H1 (cell line): ENCODE results near the gene ETF1. TPM values are rescaled to one million over a fixed set of nuclear protein-coding genes. Genes with fewer than 3 reads are reported as not detected.

ENCODE experiments used
- ASH2L ChIP-seq: fragments of 200-600, 300-600 bp; sonication (generic); IDR thresholded peaks from one replicate; pipeline ENCODE4 v1.7.1; 2017; ENCODE audit warnings: low read length
- BCL11A ChIP-seq, 2 experiments: IDR thresholded peaks; one replicate each; pipeline ENCODE4 v1.6.1; 2011; ENCODE audit warnings: low read depth in 2 of 2, low read length in 2 of 2, mild to moderate bottlenecking in 2 of 2
- CEBPB ChIP-seq: IDR thresholded peaks from 2 replicates; pipeline ENCODE4 v1.6.1; 2012; ENCODE audit warnings: low read depth, low read length
- CHD1 ChIP-seq: IDR thresholded peaks from 2 replicates; pipeline ENCODE4 v1.6.1; 2012; ENCODE audit warnings: low read depth, low read length, improper control_type of control experiment
- CHD2 ChIP-seq: IDR thresholded peaks from 2 replicates; pipeline ENCODE4 v1.6.1; 2012; ENCODE audit warnings: low read length, improper control_type of control experiment
- JUN ChIP-seq: IDR thresholded peaks from 2 replicates; pipeline ENCODE4 v1.6.1; 2011; ENCODE audit warnings: low read depth, mild to moderate bottlenecking, improper control_type of control experiment, low read length
- KDM1A ChIP-seq: fragments of 200-600, 300-600 bp; sonication (generic); IDR thresholded peaks from 2 replicates; pipeline ENCODE4 v1.7.1; 2016; ENCODE audit warnings: mild to moderate bottlenecking, low read length, borderline replicate concordance
- MAFK ChIP-seq: IDR thresholded peaks from 2 replicates; pipeline ENCODE4 v1.6.1; 2012; ENCODE audit warnings: low read depth, mild to moderate bottlenecking, improper control_type of control experiment, low read length
- PHF8 ChIP-seq: fragments of 200-600 bp; sonication (generic); conservative IDR thresholded peaks from 2 replicates; pipeline ENCODE4 v1.7.1; 2012; ENCODE audit warnings: low read depth, mild to moderate bottlenecking, inconsistent platforms, low read length, moderate library complexity
- RBBP5 ChIP-seq: IDR thresholded peaks from 2 replicates; pipeline ENCODE4 v1.7.1; 2012; ENCODE audit warnings: low read depth, mild to moderate bottlenecking, inconsistent platforms, low read length, moderate library complexity, borderline replicate concordance
- polyA plus RNA-seq, 7 experiments: library from polyadenylated mRNA; depleted of rRNA in 3 of 7; stranded (reverse) in 5 of 7; unstranded in 2 of 7; fragments of >200 nt in 5 of 7; fragments of 200-250 nt in 2 of 7; gene quantifications; 1 replicate in 5 of 7; 2 replicates in 1 of 7; 4 replicates in 1 of 7; pipeline versions ENCODE4 v1.2.1 to v1.2.3, GENCODE V29; 2011 to 2013; ENCODE audit warnings: missing spikeins in 2 of 7, mixed read lengths in 2 of 7
- total RNA-seq: library from RNA; stranded (reverse); fragmentation: NEBNext Ultra II Directional; extraction: Animal tissue kit (Norgen Biotek cat#: 25700); gene quantifications from 2 replicates; pipeline ENCODE4 v1.2.1, GENCODE V29; 2021
- TF ChIP-seq, protein P1 (sequence below): fragments of 300-600 bp; sonication (generic); IDR thresholded peaks from 2 replicates; pipeline ENCODE4 v1.7.1; 2012; ENCODE audit warnings: low read length, moderate library complexity, mild to moderate bottlenecking, inconsistent platforms; ENCODE audit not compliant: insufficient replicate concordance

ETF1 gene
- total and polyA plus RNA-seq, 2 of the 8 experiments (the other 6 are each of a cell fraction or from before 2014, with no cell fraction given) = 50.5 to 168 TPM

DNA sequence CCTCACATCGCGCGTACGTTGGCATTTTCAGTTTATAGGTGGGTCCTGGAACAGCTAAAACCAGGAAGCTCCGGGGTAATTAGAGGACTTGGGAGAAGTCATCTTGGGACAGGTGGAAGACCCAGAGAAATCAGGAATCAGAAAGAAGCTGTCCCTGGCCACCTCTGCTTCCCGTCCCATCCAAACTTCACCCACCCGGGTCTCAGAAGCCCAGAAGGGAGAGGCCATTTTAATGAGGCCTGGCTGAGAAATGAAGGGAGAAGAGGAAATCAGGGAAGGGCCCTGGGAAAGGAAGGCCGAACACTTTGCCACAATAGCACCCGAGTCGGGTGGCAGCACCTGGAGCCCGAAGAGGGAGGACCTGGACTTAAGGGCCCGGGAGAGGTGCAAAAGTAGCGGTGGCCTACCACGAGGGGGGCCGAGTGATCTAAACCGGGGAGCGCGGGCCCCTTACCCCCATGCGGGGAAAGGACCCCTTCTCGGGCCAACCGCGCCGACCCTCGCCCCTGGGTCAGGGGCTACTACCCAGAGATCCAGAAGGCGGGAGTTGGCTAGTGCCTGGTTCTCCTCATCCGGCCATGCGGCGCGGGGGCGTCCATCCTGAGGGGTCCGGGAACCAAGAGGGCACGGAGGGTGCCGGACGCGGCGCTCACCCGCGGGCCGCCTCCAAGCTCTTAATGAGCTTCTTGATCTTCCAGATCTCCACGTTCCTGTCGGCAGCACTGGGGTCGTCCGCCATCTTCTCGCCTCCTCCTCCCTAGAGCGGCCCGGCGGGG lies 668 bp downstream of the ETF1 start (continued):
- TF ChIP-seq, protein P1, sequence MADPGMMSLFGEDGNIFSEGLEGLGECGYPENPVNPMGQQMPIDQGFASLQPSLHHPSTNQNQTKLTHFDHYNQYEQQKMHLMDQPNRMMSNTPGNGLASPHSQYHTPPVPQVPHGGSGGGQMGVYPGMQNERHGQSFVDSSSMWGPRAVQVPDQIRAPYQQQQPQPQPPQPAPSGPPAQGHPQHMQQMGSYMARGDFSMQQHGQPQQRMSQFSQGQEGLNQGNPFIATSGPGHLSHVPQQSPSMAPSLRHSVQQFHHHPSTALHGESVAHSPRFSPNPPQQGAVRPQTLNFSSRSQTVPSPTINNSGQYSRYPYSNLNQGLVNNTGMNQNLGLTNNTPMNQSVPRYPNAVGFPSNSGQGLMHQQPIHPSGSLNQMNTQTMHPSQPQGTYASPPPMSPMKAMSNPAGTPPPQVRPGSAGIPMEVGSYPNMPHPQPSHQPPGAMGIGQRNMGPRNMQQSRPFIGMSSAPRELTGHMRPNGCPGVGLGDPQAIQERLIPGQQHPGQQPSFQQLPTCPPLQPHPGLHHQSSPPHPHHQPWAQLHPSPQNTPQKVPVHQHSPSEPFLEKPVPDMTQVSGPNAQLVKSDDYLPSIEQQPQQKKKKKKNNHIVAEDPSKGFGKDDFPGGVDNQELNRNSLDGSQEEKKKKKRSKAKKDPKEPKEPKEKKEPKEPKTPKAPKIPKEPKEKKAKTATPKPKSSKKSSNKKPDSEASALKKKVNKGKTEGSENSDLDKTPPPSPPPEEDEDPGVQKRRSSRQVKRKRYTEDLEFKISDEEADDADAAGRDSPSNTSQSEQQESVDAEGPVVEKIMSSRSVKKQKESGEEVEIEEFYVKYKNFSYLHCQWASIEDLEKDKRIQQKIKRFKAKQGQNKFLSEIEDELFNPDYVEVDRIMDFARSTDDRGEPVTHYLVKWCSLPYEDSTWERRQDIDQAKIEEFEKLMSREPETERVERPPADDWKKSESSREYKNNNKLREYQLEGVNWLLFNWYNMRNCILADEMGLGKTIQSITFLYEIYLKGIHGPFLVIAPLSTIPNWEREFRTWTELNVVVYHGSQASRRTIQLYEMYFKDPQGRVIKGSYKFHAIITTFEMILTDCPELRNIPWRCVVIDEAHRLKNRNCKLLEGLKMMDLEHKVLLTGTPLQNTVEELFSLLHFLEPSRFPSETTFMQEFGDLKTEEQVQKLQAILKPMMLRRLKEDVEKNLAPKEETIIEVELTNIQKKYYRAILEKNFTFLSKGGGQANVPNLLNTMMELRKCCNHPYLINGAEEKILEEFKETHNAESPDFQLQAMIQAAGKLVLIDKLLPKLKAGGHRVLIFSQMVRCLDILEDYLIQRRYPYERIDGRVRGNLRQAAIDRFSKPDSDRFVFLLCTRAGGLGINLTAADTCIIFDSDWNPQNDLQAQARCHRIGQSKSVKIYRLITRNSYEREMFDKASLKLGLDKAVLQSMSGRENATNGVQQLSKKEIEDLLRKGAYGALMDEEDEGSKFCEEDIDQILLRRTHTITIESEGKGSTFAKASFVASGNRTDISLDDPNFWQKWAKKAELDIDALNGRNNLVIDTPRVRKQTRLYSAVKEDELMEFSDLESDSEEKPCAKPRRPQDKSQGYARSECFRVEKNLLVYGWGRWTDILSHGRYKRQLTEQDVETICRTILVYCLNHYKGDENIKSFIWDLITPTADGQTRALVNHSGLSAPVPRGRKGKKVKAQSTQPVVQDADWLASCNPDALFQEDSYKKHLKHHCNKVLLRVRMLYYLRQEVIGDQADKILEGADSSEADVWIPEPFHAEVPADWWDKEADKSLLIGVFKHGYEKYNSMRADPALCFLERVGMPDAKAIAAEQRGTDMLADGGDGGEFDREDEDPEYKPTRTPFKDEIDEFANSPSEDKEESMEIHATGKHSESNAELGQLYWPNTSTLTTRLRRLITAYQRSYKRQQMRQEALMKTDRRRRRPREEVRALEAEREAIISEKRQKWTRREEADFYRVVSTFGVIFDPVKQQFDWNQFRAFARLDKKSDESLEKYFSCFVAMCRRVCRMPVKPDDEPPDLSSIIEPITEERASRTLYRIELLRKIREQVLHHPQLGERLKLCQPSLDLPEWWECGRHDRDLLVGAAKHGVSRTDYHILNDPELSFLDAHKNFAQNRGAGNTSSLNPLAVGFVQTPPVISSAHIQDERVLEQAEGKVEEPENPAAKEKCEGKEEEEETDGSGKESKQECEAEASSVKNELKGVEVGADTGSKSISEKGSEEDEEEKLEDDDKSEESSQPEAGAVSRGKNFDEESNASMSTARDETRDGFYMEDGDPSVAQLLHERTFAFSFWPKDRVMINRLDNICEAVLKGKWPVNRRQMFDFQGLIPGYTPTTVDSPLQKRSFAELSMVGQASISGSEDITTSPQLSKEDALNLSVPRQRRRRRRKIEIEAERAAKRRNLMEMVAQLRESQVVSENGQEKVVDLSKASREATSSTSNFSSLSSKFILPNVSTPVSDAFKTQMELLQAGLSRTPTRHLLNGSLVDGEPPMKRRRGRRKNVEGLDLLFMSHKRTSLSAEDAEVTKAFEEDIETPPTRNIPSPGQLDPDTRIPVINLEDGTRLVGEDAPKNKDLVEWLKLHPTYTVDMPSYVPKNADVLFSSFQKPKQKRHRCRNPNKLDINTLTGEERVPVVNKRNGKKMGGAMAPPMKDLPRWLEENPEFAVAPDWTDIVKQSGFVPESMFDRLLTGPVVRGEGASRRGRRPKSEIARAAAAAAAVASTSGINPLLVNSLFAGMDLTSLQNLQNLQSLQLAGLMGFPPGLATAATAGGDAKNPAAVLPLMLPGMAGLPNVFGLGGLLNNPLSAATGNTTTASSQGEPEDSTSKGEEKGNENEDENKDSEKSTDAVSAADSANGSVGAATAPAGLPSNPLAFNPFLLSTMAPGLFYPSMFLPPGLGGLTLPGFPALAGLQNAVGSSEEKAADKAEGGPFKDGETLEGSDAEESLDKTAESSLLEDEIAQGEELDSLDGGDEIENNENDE = no peak
- TF ChIP-seq CHD2 (no peak), KDM1A (no peak), CEBPB (no peak), RBBP5 (no peak; the same call in 1 of the 2 replicates), CHD1 (no peak), MAFK (no peak), JUN (no peak), BCL11A (IDR thresholded peaks at IDR 0.05; ENCODE audit: low read depth in 2 of 2, low read length in 2 of 2) (no peak), ASH2L (no peak), PHF8 (no peak)
